ENCODE measurements around the gene ANKS1B. TPM values are rescaled to one million over a fixed set of nuclear protein-coding genes. Genes with fewer than 3 reads are reported as not detected.
A peak's percentile ranks its signal among the peaks of the same experiment; 100 is the strongest.
"Not testable (repeated sequence)": the region's sequence is repeated elsewhere in the genome, so short reads cannot be mapped to it uniquely, and the experiment has no call there.

ANKS1B gene
- total and polyA plus RNA-seq, 11 donors = 0.62 to 5.8 (median 1.8) TPM

DNA sequence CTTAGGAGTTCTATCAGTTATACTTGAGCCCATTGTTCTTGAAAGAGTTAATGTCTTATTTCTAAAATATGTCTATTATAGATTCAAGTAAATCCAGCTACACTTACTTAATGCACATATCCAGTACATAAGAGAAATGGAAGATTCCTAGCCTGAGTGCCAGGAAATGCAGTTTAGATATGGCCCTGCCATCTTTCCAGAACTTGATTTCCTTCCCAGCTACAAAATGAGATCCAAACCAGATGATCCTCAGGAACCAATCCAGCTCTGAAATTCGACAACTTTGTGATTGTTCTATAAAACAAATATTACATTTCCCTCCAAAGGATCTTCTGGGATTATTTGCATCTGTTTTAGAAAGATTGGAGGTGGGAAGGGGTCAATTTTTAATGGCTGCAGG lies 654.5 kb downstream of the ANKS1B start:
- no peak for TF ChIP-seq POLR2A (IDR thresholded peaks at IDR 0.05)
- TF ChIP-seq, protein P1, sequence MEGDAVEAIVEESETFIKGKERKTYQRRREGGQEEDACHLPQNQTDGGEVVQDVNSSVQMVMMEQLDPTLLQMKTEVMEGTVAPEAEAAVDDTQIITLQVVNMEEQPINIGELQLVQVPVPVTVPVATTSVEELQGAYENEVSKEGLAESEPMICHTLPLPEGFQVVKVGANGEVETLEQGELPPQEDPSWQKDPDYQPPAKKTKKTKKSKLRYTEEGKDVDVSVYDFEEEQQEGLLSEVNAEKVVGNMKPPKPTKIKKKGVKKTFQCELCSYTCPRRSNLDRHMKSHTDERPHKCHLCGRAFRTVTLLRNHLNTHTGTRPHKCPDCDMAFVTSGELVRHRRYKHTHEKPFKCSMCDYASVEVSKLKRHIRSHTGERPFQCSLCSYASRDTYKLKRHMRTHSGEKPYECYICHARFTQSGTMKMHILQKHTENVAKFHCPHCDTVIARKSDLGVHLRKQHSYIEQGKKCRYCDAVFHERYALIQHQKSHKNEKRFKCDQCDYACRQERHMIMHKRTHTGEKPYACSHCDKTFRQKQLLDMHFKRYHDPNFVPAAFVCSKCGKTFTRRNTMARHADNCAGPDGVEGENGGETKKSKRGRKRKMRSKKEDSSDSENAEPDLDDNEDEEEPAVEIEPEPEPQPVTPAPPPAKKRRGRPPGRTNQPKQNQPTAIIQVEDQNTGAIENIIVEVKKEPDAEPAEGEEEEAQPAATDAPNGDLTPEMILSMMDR (IDR thresholded peaks at IDR 0.05) = no peak
- 10 to 32% (median 22%) methylated on average over 1 of the region's 1 CpG for WGBS, 4 donors
- no peak for DNase-seq
- Histone ChIP-seq H3K27ac (no peak overlapping the region), H3K27me3 (no peaks in the 10 kb centered on the region), H3K36me3 (no peaks in the 10 kb centered on the region), H3K9me3 (peaks cover 0 to 15% (median 0%) of the 10 kb centered on the region in 12 donors), H3K4me1 (no peaks in the 10 kb centered on the region), H3K4me3 (no peak overlapping the region)
- intact Hi-C loops (cut with DNase I) = no loop called here
- no peak for ATAC-seq

DNA sequence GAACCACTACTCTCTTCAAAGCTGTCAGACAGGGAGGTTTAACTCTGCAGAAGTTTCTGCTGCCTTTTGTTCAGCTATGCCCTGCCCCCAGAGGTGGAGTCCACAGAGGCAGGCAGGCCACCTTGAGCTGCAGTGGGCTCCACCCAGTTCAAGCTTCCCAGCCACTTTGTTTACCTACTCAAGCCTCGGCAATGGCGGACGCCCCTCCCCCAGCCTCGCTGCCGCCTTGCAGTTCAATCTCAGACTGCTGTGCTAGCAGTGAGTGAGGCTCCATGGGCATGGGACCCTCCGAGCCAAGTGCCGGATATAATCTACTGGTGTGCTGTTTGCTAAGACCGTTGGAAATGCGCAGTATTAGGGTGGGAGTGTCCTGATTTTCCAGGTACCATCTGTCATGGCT lies 663.5 kb downstream of the ANKS1B start:
- 88 to 92% (median 89%) methylated on average over 9 of the region's 9 CpGs for WGBS, 4 donors
- peaks cover 0 to 28% (median 0%) of the 10 kb centered on the region in 12 donors for H3K9me3 ChIP-seq
- H3K27me3 ChIP-seq; H3K4me1 ChIP-seq; H3K36me3 ChIP-seq; ATAC-seq; H3K27ac ChIP-seq; H3K4me3 ChIP-seq; intact Hi-C loops (cut with DNase I): not testable (repeated sequence)
- peak in 1 of 5 donors; percentile 41 for DNase-seq

DNA sequence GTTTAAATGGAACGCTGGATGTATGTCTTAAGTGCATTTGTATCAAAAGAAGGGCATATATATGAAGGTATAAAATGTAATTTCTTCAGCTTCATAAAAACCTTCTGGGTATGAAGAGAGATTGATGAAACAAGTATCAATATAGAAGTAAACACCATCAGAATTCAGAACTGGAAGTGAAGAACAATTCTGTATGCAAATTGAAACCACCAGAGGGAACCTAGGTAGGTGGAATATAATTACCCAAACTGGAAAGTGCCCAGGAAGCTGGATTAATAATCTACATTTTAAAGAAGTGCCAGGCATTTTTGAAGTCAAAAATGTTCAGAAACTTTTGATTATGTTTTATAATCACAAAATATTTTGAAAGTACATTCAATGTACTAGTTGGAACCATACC lies 673.4 kb downstream of the ANKS1B start:
- no peak for DNase-seq
- ATAC-seq = no peak
- TF ChIP-seq, protein P1 (IDR thresholded peaks at IDR 0.05) = no peak
- peaks cover 0 to 30% (median 0%) of the 10 kb centered on the region in 12 donors for H3K9me3 ChIP-seq
- H3K27me3 ChIP-seq = no peaks in the 10 kb centered on the region
- intact Hi-C loops (cut with DNase I) = no loop called here
- H3K4me3 ChIP-seq = no peak overlapping the region
- H3K36me3 ChIP-seq = no peaks in the 10 kb centered on the region
- 87 to 94% (median 91%) methylated on average over 1 of the region's 1 CpG for WGBS, 4 donors
- H3K27ac ChIP-seq = no peak overlapping the region
- no peaks in the 10 kb centered on the region for H3K4me1 ChIP-seq

DNA sequence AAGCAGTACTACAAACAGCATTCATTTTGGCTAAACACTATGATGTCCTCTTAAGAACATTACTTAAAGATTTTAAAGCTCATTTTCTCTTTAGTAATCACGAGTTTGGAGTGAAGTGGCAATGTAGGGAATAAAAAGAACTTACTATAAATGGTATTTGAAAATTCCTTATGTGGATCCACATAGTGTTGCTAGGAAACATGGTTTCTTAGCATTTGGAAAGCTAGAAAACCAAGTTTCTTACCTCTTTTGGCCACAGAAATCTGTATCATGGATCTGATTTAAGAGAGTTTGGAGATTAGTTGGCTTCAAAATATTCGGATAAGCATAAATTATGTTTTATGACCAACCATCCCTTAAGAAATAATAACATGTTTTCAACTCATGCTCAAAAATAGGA lies 674.9 kb downstream of the ANKS1B start:
- WGBS, 4 donors = 53 to 60% (median 57%) methylated on average over 2 of the region's 2 CpGs
- no peak for TF ChIP-seq POLR2A (IDR thresholded peaks at IDR 0.05)
- TF ChIP-seq, protein P1 (IDR thresholded peaks at IDR 0.05) = no peak
- DNase-seq (no peak), ATAC-seq (no peak)
- Histone ChIP-seq H3K27me3 (no peaks in the 10 kb centered on the region), H3K4me1 (no peaks in the 10 kb centered on the region), H3K9me3 (peaks cover 0 to 22% (median 0%) of the 10 kb centered on the region in 12 donors), H3K4me3 (no peak overlapping the region), H3K36me3 (no peaks in the 10 kb centered on the region), H3K27ac (no peak overlapping the region)
- intact Hi-C loops (cut with DNase I) = no loop called here

DNA sequence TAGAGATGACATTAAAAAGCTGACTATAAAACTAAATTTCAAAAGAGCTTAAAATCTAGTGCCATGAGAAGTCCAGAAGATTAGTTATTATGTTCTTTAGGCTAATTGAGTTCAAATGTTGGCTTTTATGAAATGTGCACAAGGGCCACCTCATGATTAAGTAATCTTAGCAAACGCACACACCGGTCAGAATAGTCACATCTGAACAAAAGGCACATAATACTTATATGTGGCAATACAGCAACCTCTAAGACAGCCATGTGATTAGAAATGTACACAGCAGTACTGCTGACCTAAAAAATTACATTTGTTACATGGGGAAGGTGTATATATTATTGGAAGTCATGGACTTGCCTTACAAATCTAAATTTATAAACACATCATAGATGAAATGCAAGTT lies 681.9 kb downstream of the ANKS1B start:
- Histone ChIP-seq H3K4me3 (no peak overlapping the region), H3K36me3 (no peaks in the 10 kb centered on the region), H3K9me3 (no peaks in the 10 kb centered on the region), H3K27ac (no peak overlapping the region), H3K27me3 (no peaks in the 10 kb centered on the region), H3K4me1 (no peaks in the 10 kb centered on the region)
- DNase-seq = no peak
- 84 to 93% (median 87%) methylated on average over 2 of the region's 2 CpGs for WGBS, 4 donors
- ATAC-seq = no peak
- intact Hi-C loops (cut with DNase I) = no loop called here
- TF ChIP-seq POLR2A (IDR thresholded peaks at IDR 0.05) = no peak
- TF ChIP-seq, protein P1 (IDR thresholded peaks at IDR 0.05) = no peak
